ENCODE results near the gene CHCT1. TPM values are rescaled to one million over a fixed set of nuclear protein-coding genes. Genes with fewer than 3 reads are reported as not detected.

The CHCT1 gene
- total and polyA plus RNA-seq, 2 of the 8 experiments (the other 6 are each of a cell fraction or from before 2014, with no cell fraction given) = 0.06 TPM; not detected in 1

GRCh38 chr17:60412701-60413100 is 9.6 kb upstream of the CHCT1 start (continued):
- TF ChIP-seq ATF2 (IDR thresholded peaks at IDR 0.05; ENCODE audit: low read length) (no peak), HDAC6 (IDR thresholded peaks at IDR 0.05; ENCODE audit: low read depth, low read length) (no peak)

Data from H1 (cell line).